ENCODE data around the gene LDLRAD4.
A peak's percentile ranks its signal among the peaks of the same experiment; 100 is the strongest.

Gene LDLRAD4

GRCh38 chr18:13438507-13439056 is 220.0 kb downstream of the LDLRAD4 start:
- DNase-seq, result no peak

DNA sequence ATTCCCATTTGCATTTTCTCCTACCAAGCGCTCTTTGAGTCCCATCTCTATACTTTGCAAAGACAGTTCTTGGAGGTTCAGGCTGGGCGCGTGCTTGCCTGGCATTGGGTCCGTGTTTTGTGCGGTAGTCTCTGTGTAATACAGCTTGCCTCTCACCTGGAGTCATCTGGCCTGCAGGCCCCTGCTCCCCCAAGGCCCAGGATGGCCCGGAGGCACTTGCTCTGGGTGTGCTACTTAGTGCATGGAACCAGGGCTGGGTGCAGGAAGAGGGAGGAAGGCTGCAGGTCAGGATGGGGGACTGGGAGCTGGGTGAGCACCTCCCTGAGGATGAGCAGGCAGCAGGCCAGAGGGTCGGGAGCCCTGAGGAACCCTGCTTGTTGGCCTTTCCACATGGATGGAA is 220.9 kb downstream of the LDLRAD4 start:
- DNase-seq, result no peak

DNA sequence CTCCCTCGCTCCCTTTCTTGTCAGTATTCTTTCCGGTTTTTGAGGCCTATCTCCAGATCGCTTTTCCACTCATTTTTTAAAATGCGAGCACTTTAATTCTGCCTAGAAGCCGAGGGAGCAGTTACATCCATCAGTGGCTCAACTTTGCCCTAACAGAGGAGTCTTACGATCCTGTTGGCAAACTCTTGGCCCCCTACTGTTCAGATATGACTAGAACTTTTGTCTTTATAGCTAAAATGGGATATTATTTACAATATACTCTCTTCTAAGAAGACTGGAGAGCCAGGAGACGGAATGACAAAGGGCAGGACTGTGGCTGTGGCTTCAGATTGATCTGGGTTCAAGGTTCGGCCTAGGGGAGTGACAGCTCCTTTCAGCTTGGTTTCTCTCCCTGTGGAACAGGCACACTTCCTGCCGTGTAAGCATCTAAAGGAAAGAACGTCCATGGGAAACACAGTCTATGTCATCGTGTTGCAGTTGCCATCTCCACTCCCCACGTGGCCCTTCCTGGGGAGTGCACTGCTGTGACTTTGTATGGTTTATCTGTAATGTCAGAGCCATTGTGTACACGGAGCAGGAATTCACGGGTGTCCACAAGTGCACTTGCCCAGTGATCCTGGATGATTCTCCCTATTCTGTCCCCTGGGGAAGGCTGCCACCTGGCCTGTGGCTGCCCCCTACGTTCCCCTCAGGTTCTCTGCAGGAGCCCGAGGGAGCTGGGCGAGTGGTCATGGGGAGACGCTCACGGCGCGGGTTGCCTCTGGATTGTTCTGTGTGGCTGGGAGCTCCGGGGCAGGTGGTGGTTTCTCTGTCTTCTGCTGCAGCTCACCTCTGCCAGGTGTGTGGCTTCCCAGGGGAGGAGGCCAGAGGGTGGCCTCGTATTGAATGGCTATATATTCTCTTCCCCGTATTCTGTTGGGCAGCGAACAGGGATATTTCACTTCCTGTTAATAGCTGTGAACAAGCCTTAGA is 222.0 kb downstream of the LDLRAD4 start:
- no peak for DNase-seq

DNA sequence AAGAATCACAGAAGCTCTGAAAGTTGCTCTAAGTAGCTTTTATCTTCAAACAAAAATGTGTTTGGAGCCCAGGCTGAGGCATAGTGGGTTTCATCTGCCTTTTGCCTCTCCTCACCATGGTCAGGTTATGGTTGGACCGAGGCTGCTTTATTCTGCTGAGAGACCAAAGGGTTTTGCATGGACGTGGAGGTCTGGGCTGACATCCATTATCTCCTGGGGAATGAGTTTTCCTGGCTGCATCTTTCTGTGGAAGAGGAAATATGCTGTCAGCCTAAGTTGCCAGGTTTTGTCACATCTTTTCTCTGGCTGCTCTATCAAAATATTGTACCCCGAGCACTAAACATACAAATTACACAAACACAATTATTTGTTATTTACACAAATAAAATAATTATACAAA is 223.2 kb downstream of the LDLRAD4 start:
- no peak for DNase-seq

DNA sequence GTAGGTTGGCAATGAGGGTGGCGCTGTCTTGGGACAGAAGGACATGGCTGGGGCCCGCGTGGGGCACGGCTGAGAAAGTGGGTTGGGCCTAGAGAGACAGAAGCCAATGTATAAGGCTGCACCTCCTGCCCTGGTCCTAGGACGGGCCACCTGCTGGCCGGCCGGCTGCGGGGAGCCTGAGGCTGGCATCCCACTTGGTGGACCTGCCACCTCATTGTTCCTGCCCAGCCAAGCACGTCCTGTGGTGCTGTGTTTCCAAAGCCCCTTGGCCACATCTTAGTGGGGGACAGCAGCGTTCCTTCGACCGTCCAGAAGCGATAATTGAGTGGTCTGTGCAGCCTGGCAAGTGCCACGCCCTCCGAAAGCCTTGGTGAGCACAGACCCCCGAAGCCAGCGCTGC is 223.9 kb downstream of the LDLRAD4 start:
- DNase-seq, result no peak

- DNase-seq, result no peak
These were observed 225.0 kb downstream of the LDLRAD4 start for GRCh38 chr18:13443552-13443951.

DNA sequence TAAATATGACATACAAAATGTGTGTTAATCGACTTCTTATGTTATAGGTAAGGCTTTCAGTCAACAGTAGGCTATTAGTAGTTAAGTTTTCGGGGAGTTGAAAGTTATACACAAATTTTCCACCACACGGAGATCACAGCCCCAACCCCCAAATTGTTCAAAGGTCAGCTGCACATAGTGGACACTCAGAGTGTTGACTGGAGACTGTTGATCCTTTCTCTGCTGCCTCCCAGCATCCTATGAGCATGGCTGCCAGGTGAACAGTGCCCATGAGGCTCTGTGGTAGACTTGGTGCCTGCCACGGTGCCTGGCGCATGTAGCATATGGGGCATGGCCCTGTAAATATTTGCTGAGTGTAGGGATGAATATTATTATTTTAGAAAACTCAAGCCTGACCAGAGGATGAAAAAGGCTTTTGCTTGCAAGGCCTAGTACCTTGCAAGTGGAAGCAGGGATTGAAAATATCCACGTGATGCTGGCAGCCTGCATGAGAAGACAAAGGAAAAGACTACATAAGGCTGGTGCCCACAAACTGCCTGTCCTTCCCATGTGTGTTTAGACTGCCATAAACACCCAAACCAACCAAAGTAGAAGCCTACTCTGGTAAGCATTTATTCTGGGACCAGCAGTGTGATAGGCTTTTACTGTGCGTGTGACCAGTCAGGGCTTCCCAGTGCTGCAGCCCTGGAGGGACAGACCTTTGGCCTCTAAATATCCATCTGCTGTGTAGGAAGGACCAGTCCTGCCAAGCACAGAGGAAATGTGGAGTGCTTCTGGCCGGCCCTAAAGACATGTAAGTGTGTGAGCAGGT is 226.1 kb downstream of the LDLRAD4 start:
- DNase-seq, result no peak

DNA sequence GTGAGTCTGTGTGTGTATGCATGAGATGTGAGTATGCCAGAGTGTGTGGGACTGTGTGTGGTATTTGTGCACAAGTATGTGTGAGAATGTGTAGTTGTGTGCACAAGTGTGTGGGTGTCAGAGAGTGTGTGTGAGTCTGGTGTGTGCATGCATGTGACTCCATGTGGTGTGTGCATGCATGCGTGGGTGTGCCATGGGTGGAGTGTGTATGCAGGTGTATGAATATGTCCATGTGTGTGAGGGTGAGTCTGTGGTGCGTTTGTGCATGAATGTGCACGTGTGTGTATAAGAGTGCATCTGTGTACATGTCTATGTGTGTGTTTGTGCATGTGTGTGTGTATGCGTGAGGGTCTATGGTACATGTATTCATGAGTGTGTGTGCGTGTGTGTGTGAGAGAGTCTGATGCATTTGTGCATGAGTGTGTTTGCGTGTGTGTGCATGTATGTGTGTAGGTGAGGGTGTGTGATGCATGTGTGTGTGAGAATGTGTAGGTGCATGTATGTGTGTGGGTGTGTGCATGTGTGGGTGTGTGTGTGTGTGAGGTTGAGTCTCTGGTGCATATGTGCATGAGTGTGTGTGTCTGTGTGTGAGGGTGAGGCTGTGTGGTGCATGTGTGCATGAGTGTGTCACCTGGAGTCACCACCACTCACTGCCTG is 226.8 kb downstream of the LDLRAD4 start:
- DNase-seq, result no peak

DNA sequence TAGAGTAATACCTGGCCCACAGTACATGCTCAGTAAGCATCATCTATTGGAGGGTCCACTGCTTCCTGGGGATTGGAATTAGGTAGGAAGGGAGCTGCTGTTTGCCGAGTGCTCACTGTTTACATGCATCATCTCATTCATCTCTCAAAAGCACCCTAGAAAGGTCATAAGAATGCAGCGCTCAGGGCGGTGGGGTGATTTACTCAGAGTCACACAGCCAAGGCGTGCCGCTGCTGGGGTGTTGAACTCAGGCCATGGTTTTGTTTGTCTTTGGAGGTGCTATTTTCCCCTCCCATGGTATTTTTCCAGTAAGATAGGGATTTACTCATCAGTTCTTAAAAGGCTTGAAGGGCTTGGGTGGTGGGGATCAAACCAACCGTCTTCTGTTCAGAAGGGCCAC is 227.5 kb downstream of the LDLRAD4 start:
- DNase-seq, result no peak

GRCh38 chr18:13446610-13447461 is 228.3 kb downstream of the LDLRAD4 start:
- no peak for DNase-seq

GRCh38 chr18:13447621-13448334 is 229.2 kb downstream of the LDLRAD4 start:
- DNase-seq, result peak; percentile 24

- no peak for DNase-seq
These were observed 229.8 kb downstream of the LDLRAD4 start for GRCh38 chr18:13448335-13448795.

- no peak for DNase-seq
These were observed 231.1 kb downstream of the LDLRAD4 start for GRCh38 chr18:13449651-13450050.

DNA sequence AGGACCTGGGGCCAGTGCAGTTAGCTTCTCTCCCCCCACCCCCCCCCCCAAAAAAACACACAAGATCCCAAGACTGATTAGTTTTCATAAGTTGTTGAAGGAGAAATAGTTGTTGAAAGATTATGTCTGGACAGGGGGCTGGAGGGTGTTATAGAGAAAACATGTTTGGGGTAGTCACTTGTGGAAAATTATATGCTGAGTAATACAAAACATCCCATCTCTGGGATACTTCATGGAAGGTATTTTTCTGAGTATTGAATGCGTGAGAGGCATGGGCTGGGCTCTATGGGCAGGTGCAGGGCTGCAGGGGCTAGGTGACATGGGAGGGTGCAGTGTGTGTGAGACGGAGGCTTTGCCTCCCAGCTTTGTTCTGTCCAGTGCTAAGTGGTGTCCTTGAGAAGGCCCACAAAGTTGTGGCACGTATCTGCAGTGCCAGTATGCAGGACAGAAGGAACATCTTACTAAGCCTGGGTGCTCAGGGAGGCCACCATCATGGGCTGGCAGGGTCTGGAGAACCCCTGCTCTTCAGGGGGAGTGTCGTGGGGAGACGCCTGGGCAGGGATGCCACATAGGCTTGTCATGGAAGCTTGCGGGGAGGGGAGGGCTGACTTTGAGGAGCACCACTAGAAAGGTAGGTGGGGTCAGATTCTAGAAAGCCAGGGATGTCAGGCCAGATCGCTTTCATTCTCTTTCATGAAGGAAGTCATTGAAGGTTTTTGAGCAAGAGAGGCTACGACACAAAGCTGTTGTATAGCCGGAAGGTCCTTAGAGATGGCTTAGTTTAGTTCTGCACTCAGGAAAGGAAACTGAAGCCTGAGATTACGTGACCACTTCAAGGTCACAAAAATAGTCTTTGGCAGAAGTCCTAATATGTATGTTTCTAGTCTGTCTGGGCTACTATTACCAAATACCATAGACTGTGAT is 232.0 kb downstream of the LDLRAD4 start:
- no peak for DNase-seq

DNA sequence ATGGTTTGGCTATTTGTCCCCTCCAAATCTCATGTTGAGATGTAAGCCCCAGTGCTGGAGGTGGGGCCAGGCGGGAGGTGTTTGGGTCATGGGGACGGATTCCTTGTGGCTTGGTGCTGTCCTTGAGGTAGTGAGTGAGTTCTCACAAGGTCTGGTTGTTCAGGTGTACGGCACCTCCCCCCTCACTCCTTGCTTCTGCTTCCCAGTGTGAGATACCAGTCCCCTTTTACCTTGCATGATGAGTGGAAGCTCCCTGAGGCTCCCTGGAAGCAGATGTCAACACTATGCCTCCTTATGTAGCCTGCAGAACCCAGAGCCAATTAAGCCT is 232.6 kb downstream of the LDLRAD4 start:
- DNase-seq, result no peak

GRCh38 chr18:13451661-13452387 is 233.3 kb downstream of the LDLRAD4 start:
- DNase-seq, result no peak

- no peak for DNase-seq
These were observed 233.8 kb downstream of the LDLRAD4 start for GRCh38 chr18:13452388-13452811.

- DNase-seq, result no peak
These were observed 234.5 kb downstream of the LDLRAD4 start for GRCh38 chr18:13452871-13453680.

DNA sequence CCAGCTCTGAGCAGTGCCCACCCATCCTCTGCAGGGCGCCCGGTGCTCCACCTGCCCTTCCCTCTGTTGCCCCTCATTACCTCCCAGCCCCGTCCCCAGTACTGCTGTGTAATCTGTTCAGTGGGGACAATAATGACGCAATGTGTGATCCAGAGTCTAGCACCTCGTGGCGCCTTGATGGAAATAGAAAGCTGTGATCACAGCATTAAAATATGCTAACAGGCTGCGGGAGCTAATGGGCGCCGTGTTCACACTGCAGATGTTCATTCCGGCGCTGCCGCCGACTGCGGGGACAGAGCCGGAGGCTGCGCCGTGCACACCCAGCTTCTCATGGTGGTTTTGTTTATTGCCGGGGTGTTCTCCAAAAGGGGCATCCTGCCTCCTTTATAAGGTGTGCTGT is 235.2 kb downstream of the LDLRAD4 start:
- no peak for DNase-seq

Data from NCI-H1694 (cell line).